Kidney capillary endothelial cell (primary cell): ENCODE data around the gene UNC119.

Source experiments
- DNase-seq: peaks from one replicate; pipeline ENCODE4 v3.0.0-alpha.2; 2018; ENCODE audit warnings: low spot score

The UNC119 gene

DNA sequence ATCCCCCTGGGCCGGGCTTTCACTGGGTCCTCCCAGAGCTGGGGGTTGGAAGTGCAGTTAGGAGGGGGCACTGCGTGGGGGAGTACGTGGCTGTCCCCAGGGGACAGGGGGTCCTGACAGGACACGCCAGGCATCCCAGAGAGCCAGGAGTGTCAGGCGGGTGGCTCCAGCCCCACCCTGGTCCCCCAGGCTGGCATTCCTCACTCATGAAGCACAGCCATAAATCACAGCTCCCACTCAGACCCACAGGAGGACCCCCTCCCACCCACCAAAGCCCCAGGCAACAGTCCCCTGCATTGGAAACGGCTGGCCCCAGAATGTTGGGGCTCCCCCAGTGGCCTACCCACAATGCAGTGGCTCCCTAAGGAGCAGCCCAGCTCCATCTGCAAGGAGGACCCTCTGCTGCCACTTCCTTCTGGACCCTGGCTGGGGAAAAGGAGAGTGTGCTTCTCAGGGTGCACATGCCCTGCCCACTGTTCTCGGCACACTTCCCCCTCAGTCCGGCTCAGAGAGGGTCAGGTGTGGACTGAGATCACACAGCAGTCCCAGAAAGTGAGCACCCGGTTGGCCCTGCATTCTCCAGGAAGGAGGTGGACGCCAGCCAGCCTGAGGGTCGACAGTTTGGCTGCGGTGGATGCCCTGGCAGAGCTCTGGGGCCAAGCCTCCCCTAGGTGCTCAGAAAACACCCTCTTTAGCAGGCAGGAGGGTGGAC lies 53.6 kb downstream of the UNC119 start:
- DNase-seq: no peak

DNA sequence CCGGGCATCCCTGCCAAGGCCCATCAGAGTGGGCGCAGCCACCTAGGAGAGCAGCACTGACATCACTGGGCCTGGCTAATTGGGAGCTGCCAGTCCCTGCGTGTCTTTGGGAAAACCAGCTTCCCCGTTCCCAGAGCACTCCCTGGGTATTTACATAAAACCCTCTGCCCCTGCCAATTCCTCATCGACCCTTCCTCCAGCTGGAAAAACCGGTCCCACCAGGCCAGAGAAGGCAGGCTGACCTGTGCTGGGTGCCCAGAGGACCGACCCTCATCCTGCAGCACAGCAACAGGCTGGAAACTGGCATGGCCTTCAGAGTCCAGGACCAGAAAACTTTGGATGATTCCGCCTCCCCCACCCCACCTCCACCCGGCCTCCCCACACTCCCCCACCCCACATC lies 54.5 kb downstream of the UNC119 start:
- no peak for DNase-seq
